ENCODE data around the gene CYP4F8.
"Not testable (repeated sequence)": the region's sequence is repeated elsewhere in the genome, so short reads cannot be mapped to it uniquely, and the experiment has no call there.

Gene CYP4F8

DNA sequence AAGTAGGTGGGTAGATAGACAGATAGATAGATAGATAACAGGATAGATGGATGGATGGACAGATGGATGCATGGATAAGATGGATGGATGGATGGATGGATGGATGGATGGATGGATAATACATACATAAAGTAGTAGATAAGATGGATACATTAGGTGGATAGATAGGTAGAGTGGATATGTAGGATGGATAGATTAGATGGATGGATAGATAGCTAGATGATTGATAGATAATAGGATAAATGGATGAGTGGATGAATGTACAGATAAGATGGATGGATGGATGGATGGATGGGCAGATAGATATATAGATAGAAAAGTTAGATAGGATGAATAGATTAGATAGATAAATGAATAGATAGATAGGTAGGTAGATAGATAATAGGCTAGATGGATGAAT lies 27.8 kb downstream of the CYP4F8 start:
- no peak for DNase-seq
- TF ChIP-seq, protein P1, sequence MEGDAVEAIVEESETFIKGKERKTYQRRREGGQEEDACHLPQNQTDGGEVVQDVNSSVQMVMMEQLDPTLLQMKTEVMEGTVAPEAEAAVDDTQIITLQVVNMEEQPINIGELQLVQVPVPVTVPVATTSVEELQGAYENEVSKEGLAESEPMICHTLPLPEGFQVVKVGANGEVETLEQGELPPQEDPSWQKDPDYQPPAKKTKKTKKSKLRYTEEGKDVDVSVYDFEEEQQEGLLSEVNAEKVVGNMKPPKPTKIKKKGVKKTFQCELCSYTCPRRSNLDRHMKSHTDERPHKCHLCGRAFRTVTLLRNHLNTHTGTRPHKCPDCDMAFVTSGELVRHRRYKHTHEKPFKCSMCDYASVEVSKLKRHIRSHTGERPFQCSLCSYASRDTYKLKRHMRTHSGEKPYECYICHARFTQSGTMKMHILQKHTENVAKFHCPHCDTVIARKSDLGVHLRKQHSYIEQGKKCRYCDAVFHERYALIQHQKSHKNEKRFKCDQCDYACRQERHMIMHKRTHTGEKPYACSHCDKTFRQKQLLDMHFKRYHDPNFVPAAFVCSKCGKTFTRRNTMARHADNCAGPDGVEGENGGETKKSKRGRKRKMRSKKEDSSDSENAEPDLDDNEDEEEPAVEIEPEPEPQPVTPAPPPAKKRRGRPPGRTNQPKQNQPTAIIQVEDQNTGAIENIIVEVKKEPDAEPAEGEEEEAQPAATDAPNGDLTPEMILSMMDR (IDR thresholded peaks at IDR 0.05) = no peak
- no peak overlapping the region for H3K4me3 ChIP-seq
- no peaks in the 10 kb centered on the region for H3K36me3 ChIP-seq
- no peaks in the 10 kb centered on the region for H3K4me1 ChIP-seq
- no peak overlapping the region for H3K27ac ChIP-seq
- intact Hi-C loops (cut with DNase I; ENCODE audit: low total_unique reads) = no loop called here
- no peaks in the 10 kb centered on the region for H3K9me3 ChIP-seq
- H3K27me3 ChIP-seq = peaks cover 0 to 15% of the 10 kb centered on the region in 2 donors

DNA sequence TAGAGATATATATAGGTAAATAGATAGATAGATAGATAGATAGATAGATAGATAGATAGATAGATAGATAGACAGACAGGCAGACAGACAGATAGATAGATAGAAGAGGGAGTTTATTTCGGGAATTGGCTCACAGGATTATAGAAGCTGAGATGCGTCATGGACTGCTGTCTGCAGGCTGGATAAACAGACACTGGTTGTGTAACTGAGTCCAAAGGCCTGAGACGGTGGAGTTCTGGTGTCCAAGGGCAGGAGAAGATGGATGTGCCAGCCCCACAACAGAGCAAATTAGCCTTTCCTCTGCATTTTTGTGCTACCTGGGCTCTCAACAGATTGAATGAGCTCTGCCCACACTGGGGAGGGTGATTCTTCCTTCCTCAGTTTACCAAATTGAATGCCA lies 28.4 kb downstream of the CYP4F8 start:
- no peak overlapping the region for H3K4me3 ChIP-seq
- no peak overlapping the region for H3K27ac ChIP-seq
- DNase-seq = no peak
- H3K36me3 ChIP-seq = no peaks in the 10 kb centered on the region
- intact Hi-C loops (cut with DNase I; ENCODE audit: low total_unique reads) = no loop called here
- H3K27me3 ChIP-seq = peaks cover 0 to 15% of the 10 kb centered on the region in 2 donors
- TF ChIP-seq, protein P1 (IDR thresholded peaks at IDR 0.05) = no peak
- no peaks in the 10 kb centered on the region for H3K4me1 ChIP-seq
- H3K9me3 ChIP-seq = peaks cover 0 to 2% (median 0%) of the 10 kb centered on the region in 3 donors

DNA sequence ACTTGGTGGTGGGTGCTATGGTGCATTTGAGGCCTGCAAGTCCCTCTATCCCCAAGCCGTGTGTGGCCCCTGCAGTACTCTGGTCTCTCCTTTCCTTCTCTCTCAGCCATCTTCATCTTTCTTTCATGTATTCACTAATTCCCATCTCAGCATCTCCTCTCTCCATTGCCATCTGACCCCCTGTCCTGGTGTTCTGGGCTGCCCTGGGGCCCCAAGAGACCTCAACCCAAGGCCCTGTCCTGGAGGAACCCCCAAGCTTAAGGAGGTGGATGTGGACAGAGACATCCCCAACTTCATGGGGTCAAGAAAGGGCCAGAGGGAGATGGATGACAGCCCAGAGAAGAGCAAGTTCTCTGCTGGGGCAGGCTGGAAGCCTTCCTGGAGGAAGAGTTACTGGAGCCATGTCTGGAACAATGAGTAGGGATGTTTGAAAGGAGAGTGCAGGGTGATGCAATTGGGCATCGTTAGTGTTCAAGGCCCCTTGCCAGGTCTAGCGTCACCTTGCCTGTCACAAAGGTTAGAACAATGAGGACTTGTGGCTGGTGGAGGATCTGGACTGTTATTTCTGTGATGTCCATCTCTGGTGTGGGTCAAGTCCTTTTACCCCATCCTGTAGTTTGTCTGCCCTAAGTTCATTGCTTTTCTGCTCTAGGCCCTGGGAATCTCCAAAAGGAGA lies 29.2 kb downstream of the CYP4F8 start:
- intact Hi-C loops (cut with DNase I; ENCODE audit: low total_unique reads) = no loop called here
- no peak overlapping the region for H3K27ac ChIP-seq
- H3K36me3 ChIP-seq = no peaks in the 10 kb centered on the region
- DNase-seq = no peak
- H3K4me1 ChIP-seq = no peaks in the 10 kb centered on the region
- H3K27me3 ChIP-seq = peaks cover 0 to 15% of the 10 kb centered on the region in 2 donors
- peaks cover 0 to 6% (median 0%) of the 10 kb centered on the region in 3 donors for H3K9me3 ChIP-seq
- TF ChIP-seq, protein P1 (IDR thresholded peaks at IDR 0.05) = no peak
- no peak overlapping the region for H3K4me3 ChIP-seq

DNA sequence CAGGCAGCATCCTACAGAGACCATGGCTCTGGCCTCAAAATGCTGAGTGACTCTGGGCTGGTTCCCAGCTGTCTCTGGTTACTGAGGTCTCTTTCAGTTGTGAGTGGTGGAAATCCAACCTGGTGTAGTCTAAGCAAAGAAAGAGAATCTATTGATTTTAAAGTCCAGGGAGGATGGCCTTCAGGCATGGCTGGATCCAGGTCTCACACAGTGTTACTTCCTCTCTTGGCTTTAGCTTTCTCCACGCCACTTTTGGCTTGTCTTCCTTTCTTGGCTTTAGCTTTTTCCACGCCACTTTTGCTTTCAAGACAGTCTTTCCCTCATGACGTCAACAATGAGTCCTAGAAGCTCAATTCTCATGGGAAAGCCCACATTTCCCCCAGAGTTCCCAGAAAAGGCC lies 29.8 kb downstream of the CYP4F8 start:
- TF ChIP-seq, protein P1 (IDR thresholded peaks at IDR 0.05) = no peak
- intact Hi-C loops (cut with DNase I; ENCODE audit: low total_unique reads) = no loop called here
- Histone ChIP-seq H3K27ac (no peak overlapping the region), H3K4me1 (no peaks in the 10 kb centered on the region), H3K27me3 (peaks cover 0 to 15% of the 10 kb centered on the region in 2 donors), H3K9me3 (peaks cover 0 to 6% (median 0%) of the 10 kb centered on the region in 3 donors), H3K36me3 (no peaks in the 10 kb centered on the region), H3K4me3 (no peak overlapping the region)
- DNase-seq = no peak

DNA sequence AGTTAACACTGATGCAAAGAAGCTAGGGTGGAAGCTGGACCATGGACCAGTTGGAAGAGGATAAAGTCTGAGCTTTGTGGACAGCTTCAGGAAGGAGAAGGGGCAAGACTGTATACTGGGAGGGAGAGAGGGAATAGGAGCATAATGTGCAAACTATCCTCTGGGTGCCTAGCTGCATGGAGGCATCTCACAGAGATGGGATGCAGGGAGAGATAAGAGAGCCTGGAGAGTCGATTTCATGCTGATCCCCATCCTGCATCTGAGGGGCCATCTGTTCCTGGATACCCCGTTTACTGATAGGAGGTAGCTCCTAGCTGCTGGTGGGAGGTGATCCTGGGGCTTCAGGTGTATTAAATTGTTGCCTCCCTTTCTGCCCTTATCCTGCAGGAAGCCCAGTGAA lies 34.5 kb downstream of the CYP4F8 start:
- H3K36me3 ChIP-seq = no peaks in the 10 kb centered on the region
- no peaks in the 10 kb centered on the region for H3K4me1 ChIP-seq
- H3K27ac ChIP-seq = no peak overlapping the region
- no peak overlapping the region for H3K4me3 ChIP-seq
- no peak for DNase-seq
- peaks cover 0 to 23% of the 10 kb centered on the region in 2 donors for H3K27me3 ChIP-seq
- intact Hi-C loops (cut with DNase I; ENCODE audit: low total_unique reads) = no loop called here
- TF ChIP-seq, protein P1 (IDR thresholded peaks at IDR 0.05) = no peak
- peaks cover 0 to 6% (median 0%) of the 10 kb centered on the region in 3 donors for H3K9me3 ChIP-seq

DNA sequence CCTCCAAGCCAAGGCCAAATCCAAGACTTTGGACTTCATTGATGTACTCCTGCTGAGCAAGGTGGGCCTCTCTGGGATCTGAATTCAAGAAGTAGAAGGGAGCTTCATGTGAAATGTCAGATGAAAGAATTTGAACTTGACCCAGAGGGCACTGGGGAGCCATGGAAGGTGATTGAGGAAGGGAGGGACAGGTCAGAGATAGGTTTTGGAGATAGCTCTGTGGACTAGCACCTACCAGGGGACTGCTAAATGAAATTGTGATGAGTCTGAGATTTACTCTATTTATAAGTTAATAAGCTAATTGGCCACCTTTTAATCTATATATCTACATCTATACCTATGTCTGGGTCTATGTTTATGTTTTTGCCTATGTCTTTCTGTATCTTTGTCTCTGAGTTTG lies 35.1 kb downstream of the CYP4F8 start:
- DNase-seq; H3K9me3 ChIP-seq; intact Hi-C loops (cut with DNase I; ENCODE audit: low total_unique reads); H3K27ac ChIP-seq; H3K4me3 ChIP-seq; H3K36me3 ChIP-seq; H3K4me1 ChIP-seq: not testable (repeated sequence)
- H3K27me3 ChIP-seq = peaks cover 0 to 23% of the 10 kb centered on the region in 2 donors

Measured in tibial artery (tissue), 4 donors.